Tibial nerve (tissue), 3 donors: ENCODE results near the gene SHC2.

Experiments
- CTCF ChIP-seq, 5 experiments: fragments of 200-600 bp in 3 of 5; fragments of 450-650 bp in 2 of 5; sonication (generic) in 3 of 5; IDR thresholded peaks; one replicate each; pipeline ENCODE4 v1.5.1; 2016 to 2019; ENCODE audit warnings: antibody characterized with exemption in 5 of 5, mild to moderate bottlenecking in 3 of 5, moderate library complexity in 2 of 5
- POLR2A ChIP-seq, 2 donors: fragments of 450-650 bp; IDR thresholded peaks; one replicate each; pipeline ENCODE4 v1.6.1; 2017; ENCODE audit warnings: antibody characterized with exemption in 2 of 2, mild to moderate bottlenecking in 2 of 2, moderate library complexity in 2 of 2

GRCh38 chr19:391726-392374 is 69.0 kb downstream of the SHC2 start:
- TF ChIP-seq CTCF (IDR thresholded peaks at IDR 0.05) (no peak), POLR2A (IDR thresholded peaks at IDR 0.05) (no peak)
